ENCODE results near the gene LHPP.

Gene LHPP

GRCh38 chr10:124422742-124423141 lies 38.9 kb upstream of the LHPP start:
- TF ChIP-seq ESRRG (CRISPR knock-in tag; IDR thresholded peaks at IDR 0.05), result no peak
- no peak for TF ChIP-seq ZFP30 (CRISPR knock-in tag; IDR thresholded peaks at IDR 0.05)
- no peak for TF ChIP-seq TCF4 (CRISPR knock-in tag; IDR thresholded peaks at IDR 0.05; ENCODE audit: borderline replicate concordance)
- TF ChIP-seq CSRNP3 (CRISPR knock-in tag; IDR thresholded peaks at IDR 0.05), result no peak
- TF ChIP-seq OSR1 (CRISPR knock-in tag; IDR thresholded peaks at IDR 0.05), result no peak
- no peak for TF ChIP-seq RARB (CRISPR knock-in tag; IDR thresholded peaks at IDR 0.05)
- no peak for TF ChIP-seq BACH2 (CRISPR knock-in tag; IDR thresholded peaks at IDR 0.05; ENCODE audit: borderline replicate concordance)
- no peak for TF ChIP-seq CSDC2 (CRISPR knock-in tag; IDR thresholded peaks at IDR 0.05)
- no peak for TF ChIP-seq TOX (CRISPR knock-in tag; IDR thresholded peaks at IDR 0.05; ENCODE audit: borderline replicate concordance)
- TF ChIP-seq ZFP3 (CRISPR knock-in tag; IDR thresholded peaks at IDR 0.05), result no peak
- TF ChIP-seq SNAI2 (CRISPR knock-in tag; IDR thresholded peaks at IDR 0.05), result no peak
- no peak for TF ChIP-seq CREB5 (CRISPR knock-in tag; IDR thresholded peaks at IDR 0.05; ENCODE audit: low read depth)
- TF ChIP-seq PATZ1 (CRISPR knock-in tag; IDR thresholded peaks at IDR 0.05; ENCODE audit: borderline replicate concordance), result no peak
- no peak for TF ChIP-seq ZNF565 (CRISPR knock-in tag; conservative IDR thresholded peaks at IDR 0.05; ENCODE audit: low read depth)
- no peak for TF ChIP-seq PPARA (CRISPR knock-in tag; IDR thresholded peaks at IDR 0.05; ENCODE audit: borderline replicate concordance)
- ATAC-seq, result no peak

- TF ChIP-seq ZNF8 (CRISPR knock-in tag; IDR thresholded peaks at IDR 0.05), result no peak
- TF ChIP-seq ISL1 (CRISPR knock-in tag; IDR thresholded peaks at IDR 0.05), result no peak
- TF ChIP-seq TCF4 (CRISPR knock-in tag; IDR thresholded peaks at IDR 0.05; ENCODE audit: borderline replicate concordance), result no peak
- no peak for TF ChIP-seq TSHZ2 (CRISPR knock-in tag; IDR thresholded peaks at IDR 0.05)
- no peak for TF ChIP-seq ZNF70 (CRISPR knock-in tag; IDR thresholded peaks at IDR 0.05)
- TF ChIP-seq ZNF565 (CRISPR knock-in tag; conservative IDR thresholded peaks at IDR 0.05; ENCODE audit: low read depth), result no peak
- TF ChIP-seq ESRRG (CRISPR knock-in tag; IDR thresholded peaks at IDR 0.05), result no peak
- TF ChIP-seq ZC3H10 (CRISPR knock-in tag; IDR thresholded peaks at IDR 0.05), result no peak
- TF ChIP-seq CSDC2 (CRISPR knock-in tag; IDR thresholded peaks at IDR 0.05), result no peak
- TF ChIP-seq PPARA (CRISPR knock-in tag; IDR thresholded peaks at IDR 0.05; ENCODE audit: borderline replicate concordance), result no peak
- no peak for TF ChIP-seq ZFP30 (CRISPR knock-in tag; IDR thresholded peaks at IDR 0.05)
- no peak for TF ChIP-seq ZFP3 (CRISPR knock-in tag; IDR thresholded peaks at IDR 0.05)
- no peak for TF ChIP-seq CREB5 (CRISPR knock-in tag; IDR thresholded peaks at IDR 0.05; ENCODE audit: low read depth)
- TF ChIP-seq TOX (CRISPR knock-in tag; IDR thresholded peaks at IDR 0.05; ENCODE audit: borderline replicate concordance), result no peak
- ATAC-seq, result no peak
Observed at GRCh38 chr10:124423813-124424212, 37.8 kb upstream of the LHPP start.

GRCh38 chr10:124425227-124425962 lies 36.2 kb upstream of the LHPP start:
- ATAC-seq, result no peak
- no peak for TF ChIP-seq OSR1 (CRISPR knock-in tag; IDR thresholded peaks at IDR 0.05)
- TF ChIP-seq PPARA (CRISPR knock-in tag; IDR thresholded peaks at IDR 0.05; ENCODE audit: borderline replicate concordance), result no peak
- no peak for TF ChIP-seq ISL1 (CRISPR knock-in tag; IDR thresholded peaks at IDR 0.05)
- no peak for TF ChIP-seq POU6F1 (CRISPR knock-in tag; IDR thresholded peaks at IDR 0.05; ENCODE audit: borderline replicate concordance, low read depth)
- no peak for TF ChIP-seq ZNF565 (CRISPR knock-in tag; conservative IDR thresholded peaks at IDR 0.05; ENCODE audit: low read depth)
- no peak for TF ChIP-seq ZNF8 (CRISPR knock-in tag; IDR thresholded peaks at IDR 0.05)
- TF ChIP-seq TSHZ2 (CRISPR knock-in tag; IDR thresholded peaks at IDR 0.05), result no peak
- no peak for TF ChIP-seq RARB (CRISPR knock-in tag; IDR thresholded peaks at IDR 0.05)

Data from SK-N-SH treated with all-trans-retinoic acid at 6 μM for 48 hours (cell line).